Left renal pelvis (tissue), 4 donors: ENCODE data around the gene OPALIN. TPM values are rescaled to one million over a fixed set of nuclear protein-coding genes. Genes with fewer than 3 reads are reported as not detected.

Source experiments
- DNase-seq, 4 donors: peaks; one replicate each; pipeline ENCODE4 v3.0.0-alpha.2; 2013; ENCODE audit warnings: low read depth in 4 of 4, low spot score in 3 of 4
- polyA plus RNA-seq, 4 donors: library from polyadenylated mRNA; unstranded; fragments of 120-200 nt; gene quantifications; one replicate each; pipeline ENCODE4 v1.2.1, GENCODE V29; 2013; ENCODE audit not compliant: insufficient read length in 4 of 4

OPALIN gene
- polyA plus RNA-seq, 4 donors, result not detected

DNA sequence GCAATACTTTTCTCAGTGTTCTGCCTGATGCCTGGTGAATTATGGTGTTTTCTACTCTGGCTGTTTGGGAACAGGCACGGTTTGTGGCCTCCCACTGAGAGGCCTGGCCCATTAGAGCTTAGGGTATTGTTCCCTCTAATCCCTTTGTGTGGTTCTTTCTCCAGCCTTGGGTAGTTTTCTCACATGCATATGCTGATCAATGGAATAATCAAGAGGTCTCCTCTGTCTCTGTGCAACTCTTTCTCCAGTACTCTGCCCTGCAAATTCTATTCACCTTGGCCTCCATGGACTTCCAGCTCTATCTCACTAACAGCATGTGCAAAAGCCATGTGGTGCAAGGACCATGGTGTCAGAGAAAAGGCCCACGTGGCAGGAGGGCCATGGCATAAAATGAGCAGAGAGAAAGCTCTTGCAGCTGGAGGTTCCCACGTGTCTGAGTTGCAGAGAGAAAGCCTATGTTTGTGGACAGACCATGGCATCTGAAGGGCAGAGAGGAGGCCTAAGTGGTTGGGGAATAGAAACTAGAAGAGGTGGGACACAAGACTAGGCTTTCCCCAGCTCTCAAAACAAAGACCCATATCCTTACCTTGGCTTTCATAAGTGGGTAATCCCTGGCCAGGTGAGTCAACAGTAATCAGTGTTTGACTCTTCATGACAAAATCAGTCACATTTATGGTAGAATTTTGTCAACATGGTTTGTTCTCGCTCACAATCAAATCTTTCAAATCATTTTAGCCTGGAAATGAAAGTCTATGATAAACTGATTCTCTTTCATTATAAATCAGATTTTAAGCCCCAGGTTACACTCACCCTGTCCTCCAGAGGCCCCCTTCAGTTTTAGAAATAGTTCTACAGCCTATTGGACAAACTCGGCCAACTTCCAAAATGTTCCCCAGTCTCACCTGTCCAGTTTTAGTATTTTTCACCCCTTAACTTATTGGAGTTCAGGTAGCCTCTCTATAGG is 17.3 kb downstream of the OPALIN start:
- DNase-seq, result no peak

DNA sequence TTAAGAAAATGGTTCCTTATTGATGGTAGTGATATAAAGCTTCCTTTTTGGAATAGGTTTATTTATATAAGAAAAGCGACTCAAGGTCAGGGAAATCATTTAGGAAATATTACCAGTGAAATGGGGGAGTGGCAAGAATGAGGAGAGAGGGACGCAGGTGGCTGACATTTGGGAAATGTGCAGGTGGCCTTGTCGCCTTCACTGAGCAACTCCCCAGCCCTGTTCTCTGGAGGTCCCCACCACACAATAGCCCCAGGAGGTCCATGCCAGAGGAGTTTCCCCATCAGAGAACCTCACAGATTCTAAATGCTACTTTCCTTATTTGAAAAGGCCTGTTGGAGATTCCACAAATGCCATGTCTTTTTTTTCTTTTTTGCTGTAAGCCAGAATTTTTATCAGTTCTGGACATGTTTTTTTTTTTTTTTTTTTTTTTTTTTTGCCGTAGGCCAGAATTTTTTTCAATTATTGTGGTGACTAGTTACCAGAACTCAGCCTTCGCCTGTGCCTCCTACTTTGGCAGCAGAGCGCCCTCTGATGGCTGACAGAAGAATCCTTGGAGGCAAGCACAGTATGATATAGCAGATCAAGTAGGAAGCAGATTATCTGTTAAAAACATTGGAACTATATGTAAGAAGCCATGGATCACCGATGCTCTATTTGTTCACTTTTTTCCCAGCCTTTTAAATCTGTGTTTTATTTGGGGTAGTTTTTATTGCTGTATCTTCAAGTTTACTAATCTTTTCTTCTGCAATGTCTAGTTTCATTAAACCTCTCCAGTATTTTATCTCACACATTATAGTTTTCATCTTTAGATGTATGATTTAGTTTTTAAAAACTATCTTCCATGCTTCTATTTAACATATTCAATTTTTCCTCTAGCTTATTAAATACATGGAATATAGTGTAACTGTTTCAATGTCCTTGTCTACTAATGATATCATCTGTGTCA is 18.6 kb downstream of the OPALIN start:
- peak in 3 of 4 donors; percentile 24 to 41 (median 29) for DNase-seq

DNA sequence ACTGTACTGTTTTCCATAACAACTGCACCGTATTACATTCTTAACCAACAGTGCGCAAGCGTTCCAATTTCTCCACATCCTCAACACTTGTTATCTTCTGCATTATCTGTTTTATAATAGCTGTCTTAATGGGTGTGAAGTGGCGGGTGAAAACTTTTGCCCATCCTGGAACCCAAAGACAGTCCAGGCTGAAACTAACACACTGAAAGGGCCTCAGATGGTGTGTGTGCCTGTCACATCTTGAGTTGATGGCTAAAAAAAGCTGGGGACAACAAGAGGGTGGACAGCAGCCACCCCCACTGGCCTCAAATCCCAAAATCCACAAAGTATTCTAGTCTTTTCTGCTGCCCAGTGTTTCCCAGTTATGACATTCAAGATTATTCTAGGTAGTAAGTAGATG is 19.4 kb downstream of the OPALIN start:
- DNase-seq, result no peak

- no peak for DNase-seq
Observed at GRCh38 chr10:96338279-96338925, 20.4 kb downstream of the OPALIN start.

DNA sequence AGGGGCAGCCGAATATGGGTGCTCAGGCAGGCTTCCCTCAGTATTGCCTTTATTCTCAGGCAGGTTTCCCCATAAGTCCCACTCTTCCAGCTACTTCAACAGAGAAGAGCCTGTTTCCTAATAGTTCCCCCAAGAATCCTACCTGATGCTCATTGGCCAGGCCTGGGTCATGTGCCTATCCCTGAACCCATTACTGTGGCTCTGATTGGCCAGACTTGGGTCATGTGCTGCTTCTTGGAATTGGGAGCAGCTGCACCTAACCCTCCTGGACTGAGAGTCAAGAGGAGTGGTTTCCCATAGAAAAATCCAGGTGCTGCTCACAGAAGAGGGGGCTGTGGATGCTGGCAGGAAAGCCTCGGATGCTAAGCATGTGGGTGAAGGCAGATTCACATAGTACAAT is 21.7 kb downstream of the OPALIN start:
- no peak for DNase-seq

DNA sequence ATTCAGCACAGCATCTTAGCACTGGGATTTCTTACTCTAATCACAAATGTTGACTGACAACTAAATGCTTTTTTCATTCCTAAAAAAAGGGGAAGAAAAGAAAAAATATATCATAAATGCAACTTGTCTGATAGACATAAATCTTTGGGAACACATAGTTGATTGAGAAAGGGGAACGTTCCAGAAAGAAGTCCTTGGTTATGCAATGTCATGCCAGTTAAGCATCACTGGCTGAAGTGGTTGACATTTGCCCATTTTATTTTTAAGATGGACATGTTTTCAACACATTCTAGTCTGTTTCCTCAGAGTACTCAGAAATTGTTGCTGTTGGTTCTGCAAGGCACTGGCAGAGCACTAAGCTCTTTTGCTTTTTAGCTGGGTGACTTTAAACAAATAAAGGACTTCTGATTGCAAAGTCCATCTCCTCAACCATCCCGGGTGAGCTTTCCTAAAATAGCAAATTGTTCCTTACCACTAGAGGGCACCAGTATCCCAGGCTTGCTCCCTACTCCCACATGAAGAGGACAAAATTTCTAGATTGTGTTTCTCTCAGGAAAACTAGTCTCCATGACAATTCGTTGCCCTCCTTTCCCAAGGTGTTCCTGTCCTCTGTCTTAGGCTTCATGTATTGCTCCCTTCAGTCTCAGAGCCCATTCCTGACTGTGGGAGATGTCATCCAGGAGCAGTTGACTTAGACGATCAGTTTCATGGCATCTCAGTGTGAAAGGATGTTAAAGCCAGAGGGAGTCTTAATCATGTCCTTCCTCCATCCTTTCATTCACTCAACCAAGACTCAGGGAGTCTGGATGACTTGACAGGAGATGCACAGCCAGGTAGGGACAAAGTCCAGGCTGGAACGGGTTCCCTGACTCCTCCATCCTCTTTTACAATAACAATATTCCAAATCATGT is 23.9 kb downstream of the OPALIN start:
- peak in 3 of 4 donors; percentile 12 to 32 (median 26) for DNase-seq

GRCh38 chr10:96333101-96333500 is 25.7 kb downstream of the OPALIN start:
- no peak for DNase-seq

DNA sequence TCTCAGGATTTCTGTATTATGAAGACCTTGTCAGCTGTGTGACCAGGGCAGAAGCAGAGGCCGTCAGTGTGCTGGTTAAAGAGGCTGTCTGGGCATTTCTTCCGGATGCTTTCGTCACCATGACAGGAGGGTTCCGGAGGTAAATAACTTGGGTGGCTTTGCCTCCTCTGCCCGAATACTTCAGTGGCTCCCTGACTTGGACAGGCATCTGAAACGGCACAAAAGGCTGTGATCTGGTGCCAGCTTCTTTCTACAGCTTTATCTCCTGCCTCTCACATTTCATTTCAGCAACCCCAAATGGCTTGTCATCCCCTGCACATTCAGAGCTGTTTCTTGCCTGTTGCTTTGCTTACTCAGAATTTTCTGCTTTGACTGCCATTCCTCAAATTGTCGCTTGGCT is 31.3 kb downstream of the OPALIN start:
- DNase-seq, result no peak

DNA sequence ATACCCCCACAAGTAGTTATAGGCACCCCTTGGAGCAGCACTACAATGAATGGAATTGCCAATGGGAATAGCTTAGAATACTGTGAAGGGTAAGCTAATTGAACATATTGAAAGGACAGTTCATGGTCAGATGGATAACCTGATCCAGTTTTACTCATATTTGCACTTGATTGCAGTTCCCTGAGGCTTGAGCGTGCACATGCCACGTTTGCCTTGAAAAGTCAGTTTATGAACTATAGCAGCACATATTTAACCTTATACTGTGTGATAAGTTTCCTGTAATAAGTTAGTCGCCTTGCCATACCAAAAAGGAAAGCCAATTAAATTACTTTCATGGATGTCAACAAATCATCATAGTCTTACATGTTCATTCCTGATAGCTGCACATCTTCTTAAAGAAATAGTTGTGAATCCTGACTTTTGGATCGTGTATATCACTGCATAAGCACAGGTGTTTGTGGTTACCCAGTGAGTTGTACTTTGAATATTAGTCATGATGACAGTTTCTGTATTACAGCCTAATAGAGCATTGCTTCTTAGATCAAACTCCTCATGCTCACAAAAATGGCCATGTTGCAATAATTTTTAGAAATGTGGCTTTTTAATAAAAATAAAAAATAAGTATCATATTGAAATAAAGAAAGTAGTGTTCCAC is 33.0 kb downstream of the OPALIN start:
- DNase-seq, result no peak

DNA sequence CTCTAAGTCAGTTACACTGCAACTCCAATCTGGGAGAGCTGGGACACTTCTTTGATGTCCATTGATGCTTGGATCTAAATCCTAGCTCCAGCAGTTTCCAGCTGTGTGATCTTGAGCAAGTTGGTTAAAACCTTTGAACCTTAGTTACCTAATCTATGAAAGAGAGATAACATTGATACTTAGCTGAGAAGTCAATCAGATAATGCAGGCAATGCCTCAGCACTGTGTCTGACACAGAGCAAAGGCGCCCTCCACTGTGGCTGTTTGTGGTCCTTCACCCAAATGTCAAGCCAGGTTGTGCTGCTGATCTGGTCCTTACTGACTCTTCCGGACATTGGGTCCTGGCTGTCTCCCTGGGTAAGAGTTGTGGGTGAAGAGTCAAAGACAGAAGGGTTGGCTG is 34.4 kb downstream of the OPALIN start:
- DNase-seq, result no peak

DNA sequence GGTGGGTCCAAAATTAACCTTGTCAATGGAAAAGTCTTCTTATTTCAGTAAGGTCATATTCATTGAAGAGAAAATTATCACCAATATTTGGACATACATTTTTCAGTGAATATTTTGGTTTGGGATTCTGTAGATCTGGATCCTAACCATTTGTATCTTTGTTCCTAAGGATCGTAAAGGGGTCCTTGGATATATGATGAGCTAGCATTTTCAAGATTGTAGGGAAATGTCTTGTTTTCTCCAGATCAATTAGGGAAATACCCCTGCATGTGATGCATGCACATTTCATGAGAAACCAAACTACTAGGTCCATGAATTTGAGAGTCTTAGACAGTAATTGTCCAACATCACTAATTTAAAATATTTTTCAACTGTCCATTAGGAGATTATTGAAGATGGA is 36.5 kb downstream of the OPALIN start:
- DNase-seq, result no peak

DNA sequence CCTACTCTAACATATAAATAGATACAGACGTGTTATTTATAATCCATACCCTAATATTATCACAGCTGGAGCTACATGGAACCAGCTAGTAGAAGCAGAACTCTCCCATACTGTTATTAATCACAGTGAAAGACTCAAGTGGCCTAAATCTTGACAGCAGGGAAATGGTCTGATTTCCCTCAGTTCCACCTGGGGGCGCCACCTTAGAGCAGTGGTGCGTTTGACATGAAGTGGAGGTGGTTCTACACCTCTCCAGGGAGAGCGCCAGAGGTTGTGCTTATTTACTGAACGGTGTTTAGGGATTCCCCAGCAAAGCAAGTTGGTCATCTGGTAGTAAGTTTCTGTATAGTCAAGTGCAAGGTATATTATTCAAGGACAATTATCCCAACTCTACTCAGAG is 37.0 kb downstream of the OPALIN start:
- DNase-seq, result no peak

- DNase-seq, result no peak
Observed at GRCh38 chr10:96319754-96320474, 38.9 kb downstream of the OPALIN start.

GRCh38 chr10:96317067-96317833 is 41.6 kb downstream of the OPALIN start:
- DNase-seq, result no peak

DNA sequence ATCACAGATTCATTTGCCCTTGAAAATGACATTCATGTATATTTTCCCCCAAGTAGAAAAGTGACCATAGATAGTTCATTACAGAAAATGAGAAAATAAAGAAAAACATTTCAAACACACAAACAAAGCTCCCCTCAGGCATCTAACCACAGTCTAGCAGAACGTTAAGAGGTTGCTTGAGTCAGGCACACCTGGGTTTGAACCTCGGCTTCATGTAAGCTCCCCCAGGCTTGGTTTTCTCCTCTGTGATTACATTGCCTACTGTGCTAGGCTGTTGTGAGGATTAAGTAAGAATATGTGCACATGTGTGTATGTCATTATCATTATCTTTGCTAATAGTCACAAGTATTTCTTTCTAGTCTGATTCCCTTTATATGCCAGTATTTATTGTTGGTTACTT is 45.5 kb downstream of the OPALIN start:
- DNase-seq, result no peak

DNA sequence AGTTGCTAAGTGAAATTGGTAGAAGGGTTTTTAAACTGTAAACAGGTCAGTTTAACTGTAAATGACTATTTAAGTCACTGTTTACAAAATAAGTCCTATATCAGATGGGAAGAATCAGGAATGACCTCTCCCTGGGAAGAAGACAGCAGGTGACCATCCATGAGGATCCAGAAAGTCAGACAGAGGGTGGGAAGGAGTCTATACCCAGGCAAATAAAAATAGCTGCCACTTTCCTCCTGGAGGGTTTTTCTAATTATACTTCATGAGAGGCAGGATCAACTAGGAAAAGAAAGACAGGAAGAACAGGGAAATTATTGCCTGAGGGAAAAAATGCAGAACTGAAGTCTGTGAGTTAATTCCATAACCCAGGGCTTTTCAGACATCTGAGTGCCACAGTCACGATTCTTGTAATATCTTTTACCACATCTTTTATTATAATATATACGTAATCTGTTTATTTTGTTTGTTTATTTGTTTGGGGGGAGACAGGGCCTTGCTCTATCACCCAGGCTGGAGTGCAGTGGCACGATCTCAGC is 47.6 kb downstream of the OPALIN start:
- DNase-seq, result no peak

- no peak for DNase-seq
Observed at GRCh38 chr10:96310321-96310669, 48.5 kb downstream of the OPALIN start.
